ENCODE results near the gene LTB4R. TPM values are rescaled to one million over a fixed set of nuclear protein-coding genes. Genes with fewer than 3 reads are reported as not detected.

Gene LTB4R
- total RNA-seq, 1 donor from 2014 or later: 0.06 TPM

GRCh38 chr14:24300326-24300980 is 10.8 kb upstream of the LTB4R start:
- no peak for TF ChIP-seq CTCF (conservative IDR thresholded peaks at IDR 0.05; ENCODE audit: low read depth, low read length)
- no peak for DNase-seq (ENCODE audit: low read depth)
- H3K4me3 ChIP-seq (ENCODE audit: low read depth, low read length): peak overlapping the region; percentile 91

GRCh38 chr14:24304019-24304387 is 7.3 kb upstream of the LTB4R start:
- TF ChIP-seq CTCF (conservative IDR thresholded peaks at IDR 0.05; ENCODE audit: low read depth, low read length): no peak
- no peak for DNase-seq (ENCODE audit: low read depth)
- H3K4me3 ChIP-seq (ENCODE audit: low read depth, low read length): no peak overlapping the region

GRCh38 chr14:24307156-24307574 is 4.1 kb upstream of the LTB4R start:
- peak overlapping the region; percentile 30 for H3K4me3 ChIP-seq (ENCODE audit: low read depth, low read length)
- TF ChIP-seq CTCF (conservative IDR thresholded peaks at IDR 0.05; ENCODE audit: low read depth, low read length): no peak
- no peak for DNase-seq (ENCODE audit: low read depth)

GRCh38 chr14:24307575-24308341 is 3.5 kb upstream of the LTB4R start, which contains the start of gene CIDEB:
TSS of gene CIDEB (minus strand) at chr14:24307977. CDS start at chr14:24307858, 119 bp downstream.
- no peak for DNase-seq (ENCODE audit: low read depth)
- peak; percentile 98 for TF ChIP-seq CTCF (conservative IDR thresholded peaks at IDR 0.05; ENCODE audit: low read depth, low read length)
- H3K4me3 ChIP-seq (ENCODE audit: low read depth, low read length): peak within 1 kb of the TSS; percentile 30

GRCh38 chr14:24308342-24309124 is 2.8 kb upstream of the LTB4R start:
- no peak for TF ChIP-seq CTCF (conservative IDR thresholded peaks at IDR 0.05; ENCODE audit: low read depth, low read length)
- no peak overlapping the region for H3K4me3 ChIP-seq (ENCODE audit: low read depth, low read length)
- DNase-seq (ENCODE audit: low read depth): no peak

- DNase-seq (ENCODE audit: low read depth): no peak
- H3K4me3 ChIP-seq (ENCODE audit: low read depth, low read length): peak within 1 kb of the TSS; percentile 11
- TF ChIP-seq CTCF (conservative IDR thresholded peaks at IDR 0.05; ENCODE audit: low read depth, low read length): no peak
Observed at GRCh38 chr14:24309538-24310264, 1.6 kb upstream of the LTB4R start, which contains the start of gene LTB4R2. TSS of gene LTB4R2 (plus strand) at chr14:24310140. CDS start at chr14:24310665, 525 bp downstream.
